ENCODE measurements around the gene NDUFB2.
A peak's percentile ranks its signal among the peaks of the same experiment; 100 is the strongest.

NDUFB2 gene

DNA sequence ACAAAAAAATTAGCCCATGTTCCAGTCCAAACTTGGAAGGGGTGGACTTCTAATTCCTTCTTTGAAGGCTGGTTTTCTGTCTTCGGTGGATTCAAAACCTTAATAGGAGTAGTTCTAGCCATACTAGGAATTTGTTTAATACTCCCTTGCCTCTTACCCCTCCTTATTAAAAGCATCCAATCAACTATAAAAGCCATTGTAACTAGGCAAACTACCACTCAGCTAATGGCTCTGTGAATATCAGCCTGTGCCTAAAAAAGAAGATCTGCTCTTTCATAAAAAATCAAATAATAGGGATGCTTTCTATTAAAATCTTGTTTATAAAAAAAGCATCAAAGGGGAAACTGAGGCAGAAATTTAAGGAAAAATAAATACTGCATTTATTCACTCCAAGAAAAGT is 27.9 kb upstream of the NDUFB2 start:
- TF ChIP-seq POLR2AphosphoS5 (IDR thresholded peaks at IDR 0.05; ENCODE audit: low read depth, low read length), result no peak

- TF ChIP-seq TAF1 (IDR thresholded peaks at IDR 0.05; ENCODE audit: borderline replicate concordance, insufficient read depth, low read length) (no peak), FOXP2 (optimal IDR thresholded peaks at IDR 0.05; ENCODE audit: borderline replicate concordance, extremely low read depth, extremely low read length, insufficient read depth) (no peak), REST (IDR thresholded peaks at IDR 0.05; ENCODE audit: insufficient read depth in 1 of 2, low read depth in 2 of 2, low read length in 2 of 2) (no peak)
Measured at GRCh38 chr7:140669352-140669751, 27.2 kb upstream of the NDUFB2 start.

- TF ChIP-seq SIN3A (IDR thresholded peaks at IDR 0.05; ENCODE audit: borderline replicate concordance, insufficient read depth, low read length) (no peak), FOXP2 (optimal IDR thresholded peaks at IDR 0.05; ENCODE audit: borderline replicate concordance, extremely low read depth, extremely low read length, insufficient read depth) (no peak), TAF1 (IDR thresholded peaks at IDR 0.05; ENCODE audit: borderline replicate concordance, insufficient read depth, low read length) (no peak), POLR2AphosphoS5 (IDR thresholded peaks at IDR 0.05; ENCODE audit: low read depth, low read length) (no peak), REST (IDR thresholded peaks at IDR 0.05; ENCODE audit: insufficient read depth in 1 of 2, low read depth in 2 of 2, low read length in 2 of 2) (no peak)
Measured at GRCh38 chr7:140670343-140670935, 26.1 kb upstream of the NDUFB2 start.

DNA sequence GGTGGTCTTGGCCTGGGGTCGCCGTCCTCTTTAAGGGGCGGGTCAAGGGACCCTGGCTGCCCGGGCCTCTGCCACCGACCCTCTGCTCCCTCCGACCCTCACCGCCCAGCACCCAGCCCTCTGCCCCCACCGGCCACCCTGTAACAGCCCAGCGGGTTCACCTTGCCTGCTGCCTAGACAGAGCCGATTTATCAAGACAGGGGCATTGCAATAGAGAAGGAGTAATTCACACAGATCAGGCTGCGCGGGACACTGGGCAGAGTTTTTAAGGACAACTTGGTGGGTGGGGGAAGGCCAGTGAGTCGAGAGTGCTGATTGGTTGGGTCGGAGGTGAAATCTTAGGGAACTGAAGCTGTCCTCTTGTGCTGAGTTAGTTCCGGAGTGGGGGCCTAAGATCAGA is 24.5 kb upstream of the NDUFB2 start:
- TF ChIP-seq SIN3A (IDR thresholded peaks at IDR 0.05; ENCODE audit: borderline replicate concordance, insufficient read depth, low read length) (no peak), TAF1 (IDR thresholded peaks at IDR 0.05; ENCODE audit: borderline replicate concordance, insufficient read depth, low read length) (no peak), REST (IDR thresholded peaks at IDR 0.05; ENCODE audit: insufficient read depth in 1 of 2, low read depth in 2 of 2, low read length in 2 of 2) (no peak), POLR2AphosphoS5 (IDR thresholded peaks at IDR 0.05; ENCODE audit: low read depth, low read length) (no peak), FOXP2 (optimal IDR thresholded peaks at IDR 0.05; ENCODE audit: borderline replicate concordance, extremely low read depth, extremely low read length, insufficient read depth) (no peak)

- TF ChIP-seq TAF1 (IDR thresholded peaks at IDR 0.05; ENCODE audit: borderline replicate concordance, insufficient read depth, low read length), result no peak
Measured at GRCh38 chr7:140672382-140673062, 24.0 kb upstream of the NDUFB2 start, which contains the start of gene ADCK2. TSS of gene ADCK2 (plus strand) at chr7:140672945. CDS start at chr7:140673331, 386 bp downstream.

GRCh38 chr7:140673063-140673773 is 23.3 kb upstream of the NDUFB2 start:
- no peak for TF ChIP-seq POLR2AphosphoS5 (IDR thresholded peaks at IDR 0.05; ENCODE audit: low read depth, low read length)
- TF ChIP-seq FOXP2 (optimal IDR thresholded peaks at IDR 0.05; ENCODE audit: borderline replicate concordance, extremely low read depth, extremely low read length, insufficient read depth), result peak; percentile 8

Data from PFSK-1 (cell line).